OCI-LY1 (cell line): ENCODE measurements around the gene PARD3B.

Experiments
- CTCF ChIP-seq: fragments of 200-600 bp; sonication (generic), shearing (Covaris generic); IDR thresholded peaks from 2 replicates; pipeline ENCODE4 v1.5.1; 2017; ENCODE audit warnings: mild to moderate bottlenecking, antibody characterized with exemption, low read length, moderate library complexity, mixed read lengths
- EZH2 ChIP-seq: fragments of 200-600 bp; sonication (generic), shearing (Covaris generic); IDR thresholded peaks from 2 replicates; pipeline ENCODE4 v1.8.0; 2017; ENCODE audit warnings: borderline replicate concordance, mixed run types, mild to moderate bottlenecking, antibody characterized with exemption, low read length, moderate library complexity, mixed read lengths

GRCh38 chr2:205427112-205427511 is 881.8 kb downstream of the PARD3B start:
- TF ChIP-seq CTCF: no peak
- no peak for TF ChIP-seq EZH2
